M059J (cell line): Measurements from ENCODE around the gene ANKHD1. TPM values are rescaled to one million over a fixed set of nuclear protein-coding genes. Genes with fewer than 3 reads are reported as not detected.

Experiments used
- DNase-seq: peaks from one replicate; pipeline ENCODE4 v3.0.0-alpha.2; 2012; ENCODE audit warnings: low read depth
- total RNA-seq: library from RNA; depleted of rRNA; stranded (reverse); fragments of >200 nt; shearing (Covaris generic); gene quantifications from 2 replicates; pipeline ENCODE4 v1.2.3, GENCODE V29; 2014

Gene ANKHD1
- total RNA-seq, 1 experiment from 2014 or later = 48.5 TPM

DNA sequence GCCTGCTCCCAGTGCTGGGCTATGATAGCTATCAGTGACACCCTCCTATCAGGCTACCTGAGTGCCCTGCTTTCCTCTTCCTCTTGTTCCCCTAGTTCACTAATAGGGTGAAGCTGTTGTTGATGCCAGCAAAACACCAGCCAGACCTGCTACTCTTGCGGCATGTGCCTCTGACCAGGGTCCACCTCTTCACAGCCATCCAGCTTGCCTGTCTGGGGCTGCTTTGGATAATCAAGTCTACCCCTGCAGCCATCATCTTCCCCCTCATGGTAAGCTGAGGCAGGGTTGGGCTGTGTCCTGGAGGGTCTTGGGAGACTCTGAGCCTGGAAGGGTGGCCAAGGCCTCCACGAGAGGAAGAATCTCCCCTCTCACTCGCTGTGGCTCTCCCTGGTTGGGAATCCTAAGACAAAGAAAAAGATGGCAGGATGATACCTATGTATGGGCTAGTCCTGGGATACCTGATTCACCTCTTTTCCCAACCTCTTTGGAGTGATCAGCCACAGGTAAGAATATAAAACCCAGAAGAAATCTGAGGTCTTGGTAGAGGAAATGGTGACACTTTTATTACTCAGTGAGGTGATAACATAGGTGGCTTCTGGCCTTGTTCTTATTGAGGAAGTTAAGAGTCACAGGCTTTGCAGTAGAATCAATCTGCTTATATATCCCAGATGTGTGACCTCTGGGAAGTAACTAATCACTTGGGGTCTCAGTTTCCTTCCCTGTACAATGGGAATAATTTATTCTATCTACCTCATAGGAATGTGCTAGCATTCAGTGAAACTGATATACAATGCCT, 30.1 kb upstream of the ANKHD1 start:
- DNase-seq = no peak

DNA sequence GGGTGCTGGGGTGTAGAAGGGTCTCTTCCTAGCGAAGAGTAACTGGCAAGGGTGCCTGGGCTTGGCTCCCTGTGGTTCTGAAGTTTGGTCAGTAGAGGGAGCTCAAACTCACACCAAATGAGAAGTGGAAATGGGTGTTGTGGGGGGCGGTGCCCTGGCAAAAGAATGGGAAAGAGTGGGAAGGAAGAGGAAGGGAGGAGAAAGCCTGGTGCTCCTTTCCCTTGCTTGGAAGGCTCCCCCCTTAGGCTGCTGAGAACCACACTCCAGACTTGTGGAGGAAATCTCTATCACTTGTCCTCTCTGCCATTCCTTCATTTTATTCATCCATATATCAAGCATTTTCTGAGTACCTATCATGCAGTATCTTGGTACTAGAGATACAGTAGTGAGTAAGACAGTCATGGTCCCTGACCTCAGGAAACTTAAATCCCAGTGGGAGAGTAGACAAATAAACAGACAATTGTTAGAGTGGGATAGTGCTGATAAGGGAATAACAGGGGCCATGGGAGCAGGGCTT, 28.6 kb upstream of the ANKHD1 start:
- DNase-seq = peak; percentile 77

DNA sequence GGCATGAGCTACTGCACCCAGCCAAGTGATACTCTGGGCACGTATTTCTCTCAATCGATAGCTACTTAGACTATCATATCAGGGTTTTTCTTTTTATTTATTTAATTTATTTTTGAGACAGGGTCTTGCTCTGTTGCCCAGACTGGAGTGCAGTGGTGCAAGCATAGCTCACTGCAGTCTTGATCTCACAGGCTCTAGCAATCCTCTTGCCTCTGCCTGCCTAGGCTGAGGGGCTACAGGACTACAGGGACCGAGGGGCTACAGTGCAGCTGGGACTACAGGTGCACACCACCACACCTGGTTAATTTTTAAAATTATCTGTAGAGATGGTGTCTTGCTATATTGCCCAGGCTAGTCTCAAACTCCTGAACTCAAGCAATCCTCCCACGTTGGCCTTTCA, 20.3 kb upstream of the ANKHD1 start:
- no peak for DNase-seq

DNA sequence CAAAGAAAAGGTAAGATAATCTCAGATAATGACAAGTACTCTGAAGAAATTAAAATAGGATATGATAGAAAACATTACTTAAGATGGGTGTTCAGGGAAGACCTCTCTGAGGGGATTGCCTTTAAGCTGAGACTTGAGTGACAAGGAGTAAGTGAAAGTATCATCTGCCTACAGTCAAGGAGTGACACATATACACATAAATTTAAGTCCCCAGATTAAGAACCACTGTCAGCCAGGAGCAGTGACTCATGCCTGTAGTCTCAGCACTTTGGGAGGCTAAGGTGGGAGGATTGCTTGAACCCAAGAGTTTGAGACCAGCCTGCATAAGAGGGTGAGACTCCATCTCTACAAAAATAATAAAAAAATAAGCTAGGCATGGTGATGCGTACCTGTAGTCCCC, 19.7 kb upstream of the ANKHD1 start:
- peak; percentile 33 for DNase-seq

DNA sequence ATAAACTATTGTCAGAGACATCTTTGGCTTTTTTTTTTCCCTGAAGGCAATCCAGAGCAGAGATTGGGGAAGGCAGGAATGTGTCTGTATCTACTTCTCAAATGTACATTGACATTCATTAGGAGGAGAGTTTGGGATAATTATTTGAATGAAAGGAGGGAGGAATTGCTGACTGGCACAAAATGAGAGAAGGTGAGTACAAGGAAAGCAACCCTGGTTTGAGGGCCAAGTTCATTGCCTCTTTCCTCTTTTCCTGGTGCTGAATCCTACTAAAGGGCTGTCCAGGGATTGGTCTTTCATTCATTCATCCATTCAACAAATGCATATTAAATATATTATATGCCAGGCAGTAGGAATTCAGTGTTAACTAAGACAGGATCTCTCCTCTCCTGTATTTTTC, 18.8 kb upstream of the ANKHD1 start:
- no peak for DNase-seq

DNA sequence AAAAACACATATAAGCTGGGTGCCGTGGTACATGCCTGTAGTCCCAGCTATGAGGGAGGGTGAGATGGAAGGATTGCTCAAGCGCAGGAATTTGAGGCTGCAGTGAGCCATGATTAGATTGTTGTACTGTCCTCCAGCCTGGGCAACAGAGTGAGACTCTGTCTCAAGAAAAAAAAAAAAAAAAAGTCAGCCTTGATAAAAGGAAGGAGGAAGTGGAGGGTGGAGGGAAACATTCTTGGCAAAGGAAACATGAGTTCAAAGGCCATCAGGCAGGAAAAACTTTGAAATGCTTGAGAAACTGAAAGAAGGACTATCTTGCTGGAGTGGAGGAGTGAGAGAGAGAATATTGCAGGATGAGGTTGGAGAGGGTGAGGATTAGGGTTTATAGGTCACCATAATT, 18.3 kb upstream of the ANKHD1 start:
- DNase-seq = no peak

DNA sequence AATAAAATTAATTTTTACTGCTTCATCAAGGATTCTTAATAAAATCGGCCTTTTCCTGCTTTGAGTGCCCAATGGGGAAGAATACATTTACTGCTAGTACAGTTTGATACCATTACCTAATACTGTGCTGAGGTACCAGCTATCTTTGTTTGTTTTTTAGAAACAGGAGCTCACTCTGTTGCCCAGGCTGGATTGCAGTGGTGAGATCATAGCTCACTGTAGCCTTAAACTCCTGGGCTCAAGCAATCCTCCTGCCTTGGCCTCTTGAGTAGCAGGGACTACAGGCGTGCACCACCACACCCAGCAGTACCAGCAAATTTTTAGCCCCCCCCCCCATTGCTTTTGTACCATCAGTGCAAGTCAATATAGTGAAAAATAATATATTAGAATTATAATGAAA, 13.6 kb upstream of the ANKHD1 start:
- no peak for DNase-seq

DNA sequence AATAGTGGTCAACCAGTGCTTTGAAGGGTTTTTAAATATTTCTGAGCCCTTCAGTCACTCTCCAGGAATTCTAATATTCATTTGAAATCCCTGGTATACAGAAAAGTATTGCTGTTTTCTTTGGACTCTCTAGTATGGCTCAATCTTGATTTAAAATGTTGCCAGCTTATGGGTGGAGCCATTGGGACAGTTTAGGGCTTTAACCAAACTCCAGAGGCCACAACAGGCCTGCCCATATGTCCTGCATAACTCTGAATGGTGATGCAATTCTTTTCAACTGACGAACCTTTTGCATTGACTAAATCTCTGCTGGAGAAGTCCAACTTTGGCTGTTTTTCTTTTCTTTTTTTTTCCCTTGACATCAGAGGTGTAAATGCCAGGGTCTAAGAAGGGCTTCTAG, 10.3 kb upstream of the ANKHD1 start:
- DNase-seq = no peak

DNA sequence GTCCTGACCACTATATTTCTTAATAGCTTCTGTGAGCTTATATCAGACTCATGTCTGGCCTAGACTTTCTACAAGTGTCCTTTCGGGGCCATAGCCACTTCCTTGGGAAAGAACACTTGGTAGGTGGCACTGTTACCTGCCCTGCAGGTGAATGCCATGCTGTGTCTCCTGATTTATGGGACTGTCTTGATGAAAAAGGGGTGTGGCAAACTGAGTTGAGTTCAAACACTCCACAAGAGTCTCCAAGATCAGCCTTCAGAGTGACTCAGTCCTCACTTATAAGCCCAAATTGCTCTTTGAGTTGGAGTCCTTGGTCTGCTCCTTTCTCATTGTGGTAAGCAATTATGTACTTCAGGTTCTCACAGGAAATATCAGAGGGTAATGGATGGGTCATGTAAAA, 9.9 kb upstream of the ANKHD1 start:
- no peak for DNase-seq

DNA sequence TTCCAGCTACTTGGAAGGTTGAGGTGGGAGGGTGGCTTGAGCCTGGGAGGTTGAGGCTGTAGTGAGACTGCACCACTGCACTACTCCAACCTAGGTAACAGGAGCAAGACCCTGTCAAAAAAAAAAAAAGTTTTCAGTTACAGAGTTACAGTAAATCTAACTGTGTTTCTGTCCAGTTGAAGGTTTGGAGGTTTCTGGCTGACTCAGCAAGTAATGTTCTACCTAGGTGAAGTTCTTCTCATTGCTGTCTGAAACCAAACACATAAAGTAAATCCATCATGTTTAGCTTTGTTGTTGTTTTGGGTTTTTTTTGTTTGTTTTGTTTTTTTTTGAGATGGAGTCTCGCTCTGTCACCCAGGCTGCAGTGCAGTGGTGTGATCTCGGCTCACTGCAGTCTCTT, 7.9 kb upstream of the ANKHD1 start:
- no peak for DNase-seq

DNA sequence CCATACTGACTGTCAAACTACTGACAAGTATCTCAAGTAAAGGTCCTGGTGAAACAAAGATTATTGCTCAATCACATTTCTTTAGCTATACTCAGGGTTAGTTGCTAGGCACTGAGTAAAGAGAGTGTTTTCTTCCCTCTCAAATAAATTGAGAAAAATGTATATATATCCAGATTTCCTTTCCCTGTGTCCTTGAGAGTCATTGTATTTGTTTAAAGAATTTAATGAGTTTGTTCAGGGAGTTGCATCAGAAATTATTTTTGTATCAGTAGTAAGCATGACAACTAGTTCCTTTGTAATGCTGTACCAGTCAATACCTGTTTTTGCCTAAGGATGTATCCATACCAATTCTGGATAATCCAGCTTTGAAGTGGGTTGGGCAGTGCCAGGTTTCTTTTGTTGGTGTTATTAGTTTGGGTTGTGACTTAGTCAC, 3.2 kb upstream of the ANKHD1 start:
- no peak for DNase-seq

DNA sequence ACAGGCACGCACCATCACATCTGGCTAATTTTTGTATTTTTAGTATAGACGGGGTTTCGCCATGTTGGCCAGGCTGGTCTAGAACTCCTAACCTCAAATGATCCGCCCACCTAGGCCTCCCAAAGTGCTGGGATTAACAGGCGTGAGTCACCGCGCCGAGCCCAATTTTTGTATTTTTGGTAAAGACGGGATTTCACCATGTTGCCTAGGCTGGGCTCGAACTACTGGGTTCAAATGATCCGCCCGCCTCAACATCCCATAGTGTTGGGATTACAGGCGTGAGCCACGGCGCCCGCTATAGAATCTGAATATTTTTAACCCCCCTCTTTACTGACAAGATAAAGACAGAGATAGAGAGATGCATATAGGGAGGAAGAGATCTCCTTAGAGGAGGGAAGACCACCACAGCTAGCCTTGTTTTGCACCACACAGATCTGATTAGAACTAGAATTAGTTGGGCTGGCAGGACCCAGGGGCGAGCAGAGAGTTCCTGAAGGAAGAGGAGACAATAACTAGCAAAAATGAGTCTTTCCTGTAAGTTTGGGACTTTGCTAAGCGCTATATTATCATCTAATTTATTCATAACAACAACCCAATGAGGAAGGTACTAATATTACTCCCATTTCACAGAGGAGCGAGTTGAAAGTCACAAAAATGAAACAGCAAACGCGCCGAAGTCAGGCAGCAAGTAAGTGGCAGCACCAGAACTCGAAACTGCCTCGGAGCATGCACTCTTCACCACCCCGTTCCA, 1.5 kb upstream of the ANKHD1 start:
- no peak for DNase-seq

DNA sequence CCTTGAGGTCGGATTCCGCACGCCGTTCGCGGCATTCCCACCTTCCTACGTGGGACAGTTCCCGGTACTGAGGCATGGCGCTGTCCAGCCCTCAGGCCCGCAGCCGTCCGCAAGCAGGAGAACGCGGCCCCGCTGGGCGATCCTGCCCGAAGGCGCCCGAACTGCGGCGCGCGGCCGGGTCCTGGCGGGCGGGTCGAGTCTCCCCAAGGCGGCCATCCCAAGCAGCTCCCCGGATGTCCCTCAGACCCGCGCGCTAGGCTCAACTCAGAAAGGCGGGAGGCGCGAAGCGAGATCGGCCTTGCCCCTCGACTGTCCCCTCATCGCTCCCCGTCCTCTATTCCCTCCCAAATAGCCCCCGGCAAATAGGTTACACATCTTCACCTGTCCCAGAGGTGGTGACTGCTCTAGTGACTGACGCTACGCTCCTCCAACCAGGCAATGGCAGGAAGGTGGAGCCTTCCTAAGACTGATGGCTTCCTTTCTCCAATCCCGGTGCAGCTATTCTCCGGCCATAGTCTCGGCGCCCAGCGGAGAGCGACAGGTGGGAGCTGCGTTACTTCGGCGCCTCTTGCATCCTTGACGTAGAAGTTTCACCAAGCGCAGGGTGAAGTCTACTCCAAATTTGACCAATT, 787 bp upstream of the ANKHD1 start:
- peak; percentile 97 for DNase-seq

DNA sequence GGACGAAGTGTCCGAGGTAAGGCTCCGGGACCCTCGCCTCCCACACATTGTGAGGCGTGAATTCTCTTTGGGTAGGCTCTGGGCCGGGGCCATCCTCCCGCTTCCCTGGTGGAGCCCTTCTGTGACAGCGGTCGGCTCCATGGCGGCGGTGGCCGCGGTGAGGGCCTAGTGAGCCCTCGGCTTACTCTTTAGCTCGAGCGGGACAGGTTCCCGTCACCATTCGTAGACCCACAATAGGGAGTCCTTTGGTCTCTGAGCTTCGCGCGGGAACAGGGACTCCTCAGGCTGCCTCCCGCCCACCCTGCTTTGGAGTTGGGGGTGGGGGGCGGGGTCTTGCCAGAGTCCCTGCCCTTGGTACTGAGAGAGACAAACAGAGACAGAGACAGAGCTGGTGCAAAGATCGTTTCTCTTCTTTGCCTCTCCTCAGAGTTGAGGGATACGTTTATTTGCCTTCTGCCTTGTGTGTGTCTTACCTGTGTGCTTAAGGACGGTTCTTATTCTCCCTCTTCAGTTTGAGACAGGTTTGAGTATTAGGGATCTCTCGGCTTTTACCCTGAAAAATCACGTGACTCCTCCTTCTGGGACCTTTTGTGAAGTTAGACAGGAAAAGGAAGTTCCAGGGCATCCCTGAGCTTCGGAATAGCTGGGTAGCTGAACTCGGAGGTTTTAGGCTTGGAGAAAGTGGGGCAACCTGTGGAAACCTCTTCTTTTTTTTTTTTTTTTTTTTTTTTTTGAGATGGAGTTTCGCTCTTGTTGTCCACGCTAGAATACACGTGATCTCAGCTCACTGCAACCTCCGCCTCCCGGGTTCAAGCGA, 833 bp downstream of the ANKHD1 start:
- DNase-seq = peak; percentile 64

DNA sequence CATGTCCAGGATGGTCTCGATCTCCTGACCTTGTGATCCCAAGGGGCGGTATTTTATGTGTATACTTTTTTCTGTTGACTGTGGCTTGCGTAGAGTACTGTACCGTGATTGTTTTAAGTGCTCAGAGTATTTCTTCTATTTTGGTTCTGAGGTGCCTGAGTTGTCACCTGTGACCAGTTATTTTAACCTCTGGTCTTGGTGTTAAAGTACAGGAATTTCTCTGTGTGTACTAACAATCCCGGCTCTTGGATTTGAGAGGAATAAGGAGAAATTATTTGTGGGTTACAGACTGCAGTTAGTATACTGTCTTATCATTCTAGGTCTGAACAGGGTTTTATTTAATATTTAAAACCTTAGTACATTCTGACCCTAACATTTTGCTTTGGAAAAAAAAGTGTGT, 2.0 kb downstream of the ANKHD1 start:
- no peak for DNase-seq

DNA sequence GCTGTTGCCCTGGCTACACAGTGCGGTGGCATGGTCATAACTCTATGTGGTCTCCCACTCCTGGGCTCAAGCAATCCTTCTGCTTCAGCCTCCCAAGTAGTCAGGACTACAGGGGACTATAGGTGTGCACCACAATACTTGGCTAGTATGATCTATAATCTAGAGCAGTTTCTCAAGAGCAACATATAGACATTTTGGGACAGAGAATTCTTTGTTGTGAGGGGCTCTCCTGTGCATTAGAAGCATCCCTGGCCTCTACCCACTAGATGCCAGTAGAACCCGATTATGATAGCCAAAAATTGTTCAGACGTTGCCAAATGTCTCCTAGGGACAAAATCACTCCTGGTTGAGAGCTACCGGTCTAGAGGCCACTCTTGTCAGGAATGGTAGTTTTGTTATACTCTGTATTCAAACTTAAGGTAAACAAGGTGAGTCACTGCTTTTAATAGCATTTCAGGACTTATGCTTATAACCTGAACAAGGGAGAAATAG, 7.2 kb downstream of the ANKHD1 start:
- peak; percentile 74 for DNase-seq

DNA sequence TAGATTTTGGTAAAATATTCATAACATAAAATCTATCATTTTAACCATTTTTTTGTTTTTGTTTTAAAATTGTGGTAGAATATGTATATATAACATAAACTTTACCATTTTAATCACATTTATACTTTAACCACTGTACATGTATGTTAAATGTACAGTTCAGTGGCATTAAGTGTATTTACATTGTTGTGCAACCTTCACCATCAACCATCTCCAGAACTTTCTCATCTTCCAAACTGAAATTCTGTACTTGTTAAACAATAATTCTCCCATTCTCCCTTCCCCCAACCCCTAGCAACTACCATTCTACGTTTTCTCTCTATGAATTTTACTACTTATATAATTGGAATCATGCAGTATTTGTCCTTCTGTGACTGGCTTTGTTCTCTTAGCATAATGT, 11.6 kb downstream of the ANKHD1 start:
- DNase-seq = no peak

DNA sequence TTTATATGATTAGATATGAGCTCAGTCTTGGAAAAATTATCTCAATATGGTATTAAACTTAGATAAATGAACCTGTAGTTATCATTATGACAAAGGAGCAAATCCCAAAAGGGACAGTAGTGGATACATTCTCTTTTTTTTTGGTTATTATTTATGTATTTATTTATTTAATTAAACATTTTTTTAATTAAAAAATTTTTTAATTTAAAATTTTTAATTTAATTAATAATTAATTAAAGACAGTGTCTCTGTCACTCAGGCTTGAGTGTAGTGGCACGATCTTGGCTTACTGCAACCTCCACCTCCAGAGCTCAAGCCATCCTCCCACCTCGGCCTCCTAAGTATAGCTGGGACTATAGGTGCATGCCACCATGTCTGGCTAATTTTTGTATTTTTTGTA, 15.6 kb downstream of the ANKHD1 start:
- no peak for DNase-seq

DNA sequence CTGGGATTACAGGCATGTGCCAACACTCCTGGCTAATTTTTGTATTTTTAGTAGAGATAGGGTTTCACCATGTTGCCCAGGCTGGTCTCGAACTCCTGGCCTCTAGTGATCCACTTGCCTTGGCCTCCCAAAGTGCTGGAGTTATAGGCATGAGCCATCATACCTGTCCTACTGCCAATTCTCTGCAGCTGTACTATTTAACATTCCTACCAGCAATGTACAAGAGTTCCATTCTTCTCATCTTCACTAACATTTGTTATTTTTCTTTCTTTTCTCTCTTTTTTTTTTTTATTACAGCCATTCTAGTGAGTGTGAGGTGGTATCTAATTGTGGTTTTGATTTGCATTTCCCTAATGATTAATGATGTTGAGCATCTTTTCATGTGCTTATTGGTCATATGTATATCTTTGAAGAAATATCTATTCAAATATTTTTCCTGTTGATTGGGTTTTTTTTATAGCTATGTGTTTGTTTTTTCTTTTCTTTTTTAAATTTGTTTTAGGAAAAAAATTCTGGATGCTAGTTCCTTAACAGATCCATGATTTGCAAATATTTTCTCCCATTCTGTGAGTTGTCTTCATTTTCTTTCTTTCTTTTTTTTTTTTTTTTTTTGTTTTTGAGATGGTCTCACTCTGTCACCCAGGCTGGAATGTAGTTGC, 17.4 kb downstream of the ANKHD1 start:
- DNase-seq = no peak

DNA sequence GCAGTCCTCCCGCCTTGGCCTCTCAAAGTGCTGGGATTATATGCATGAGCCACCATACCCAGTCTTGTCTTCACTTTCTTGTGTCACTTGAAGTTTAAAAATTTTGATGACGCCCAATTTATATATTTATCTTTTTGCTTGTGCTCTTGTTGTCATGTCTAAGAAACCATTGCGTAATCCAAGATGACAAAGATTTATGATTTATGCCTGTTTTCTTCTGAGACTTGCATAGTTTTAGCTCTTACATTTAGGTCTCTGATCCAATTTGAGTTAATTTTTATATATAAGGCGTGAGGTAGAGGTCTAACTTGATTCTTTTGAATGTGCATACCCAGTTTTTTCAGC, 18.6 kb downstream of the ANKHD1 start:
- no peak for DNase-seq

DNA sequence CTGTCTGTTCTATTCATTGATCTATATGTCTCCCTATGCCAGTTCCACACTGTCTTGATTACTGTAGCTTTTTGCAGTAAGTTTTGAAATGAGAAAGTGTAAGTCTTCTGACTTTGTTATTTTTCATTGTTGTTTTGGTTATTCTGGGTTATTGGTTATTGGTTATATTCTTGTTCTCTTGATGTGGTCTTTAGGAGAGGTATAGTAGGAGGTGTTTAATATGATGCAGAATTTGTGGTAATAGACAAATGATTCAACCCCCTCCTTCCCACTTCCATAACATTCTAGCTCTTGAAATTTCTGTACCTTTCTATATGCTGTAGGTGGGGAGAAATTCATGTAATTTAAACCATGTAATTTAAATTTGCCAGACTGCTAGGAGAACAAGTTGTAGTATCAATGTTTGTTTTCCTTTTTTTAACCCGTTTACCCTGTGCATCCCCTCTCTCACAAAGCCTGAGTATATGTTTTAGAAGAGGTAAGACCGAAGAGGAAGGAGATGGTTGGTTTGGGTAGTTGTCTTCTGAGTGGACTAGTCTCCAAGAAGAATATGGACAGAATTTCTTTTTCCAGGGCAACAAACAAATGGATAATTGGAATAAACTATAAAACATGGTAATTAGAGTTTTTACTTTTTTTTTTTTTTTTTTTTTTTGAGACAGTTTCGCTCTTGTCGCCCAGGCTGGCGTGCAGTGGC, 19.2 kb downstream of the ANKHD1 start:
- DNase-seq = no peak
